Measurements from ENCODE around the gene KCNH1. TPM values are rescaled to one million over a fixed set of nuclear protein-coding genes. Genes with fewer than 3 reads are reported as not detected.

Gene KCNH1
- total and polyA plus RNA-seq, 2 experiments from 2014 or later: 0.03 to 0.17 TPM

DNA sequence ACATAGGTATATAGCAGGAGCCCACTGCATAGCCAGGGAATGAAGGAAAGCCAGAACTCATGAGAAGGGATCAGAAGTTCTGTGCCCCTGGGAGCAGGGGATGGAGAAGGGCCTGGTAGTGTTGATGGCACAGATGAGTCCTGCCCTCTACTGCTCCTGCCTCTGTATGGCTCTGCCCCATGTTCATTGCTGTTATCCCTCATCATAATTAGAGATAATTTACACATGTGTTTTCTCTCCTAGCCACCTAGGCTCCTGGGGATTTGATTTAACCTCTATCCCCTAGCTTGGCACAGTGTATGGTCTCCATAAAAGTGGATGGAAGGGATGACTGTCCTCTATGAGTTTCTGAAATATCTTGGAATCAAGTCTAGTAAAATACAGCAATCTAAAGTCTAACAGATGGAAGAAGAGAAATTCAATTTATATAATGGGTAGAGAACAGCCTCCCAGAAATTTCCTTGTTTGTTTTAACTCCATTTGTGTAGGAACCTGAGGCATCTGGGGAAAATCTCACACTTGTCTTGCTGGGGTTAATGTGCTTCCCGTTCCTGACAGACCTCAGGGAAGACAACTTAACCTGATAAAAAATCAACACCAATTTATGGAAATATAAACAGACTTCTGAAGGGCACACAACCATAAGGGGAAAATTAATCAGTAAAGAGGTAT, 411.4 kb downstream of the KCNH1 start:
- TF ChIP-seq CTCF (IDR thresholded peaks at IDR 0.05; ENCODE audit: poor library complexity) (no peak), EZH2phosphoT487 (IDR thresholded peaks at IDR 0.05; ENCODE audit: low read depth, severe bottlenecking, unreplicated experiment) (no peak), EZH2 (IDR thresholded peaks at IDR 0.05; ENCODE audit: borderline replicate concordance) (no peak)
- H3K27me3 ChIP-seq: peaks cover 6% of the 10 kb centered on the region
- 46% methylated on average over 1 of the region's 1 CpG for WGBS (ENCODE audit: low lambda C conversion rate, missing lambda C conversion rate)

GRCh38 chr1:210715072-210715471, 418.9 kb downstream of the KCNH1 start:
- Histone ChIP-seq H4K20me1 (ENCODE audit: insufficient read depth, poor library complexity, severe bottlenecking) (no peaks in the 10 kb centered on the region), H3K79me2 (no peaks in the 10 kb centered on the region), H3K36me3 (replicated peaks; ENCODE audit: insufficient read depth, low read depth) (no peaks in the 10 kb centered on the region), H2AFZ (no peak overlapping the region), H3K4me1 (ENCODE audit: insufficient read depth) (no peaks in the 10 kb centered on the region), H3K27me3 (no peaks in the 10 kb centered on the region), H3K4me2 (no peak overlapping the region), H3K9me3 (ENCODE audit: low read depth) (no peaks in the 10 kb centered on the region), H3K9me2 (replicated peaks; ENCODE audit: insufficient read depth) (no peaks in the 10 kb centered on the region), H3K4me3 (no peak overlapping the region), H3K27ac (no peak overlapping the region)
- TF ChIP-seq EZH2 (IDR thresholded peaks at IDR 0.05; ENCODE audit: borderline replicate concordance) (no peak), CTCF (IDR thresholded peaks at IDR 0.05; ENCODE audit: poor library complexity) (no peak)
- DNase-seq (ENCODE audit: low spot score): no peak

More for the DNA sequence above, 411.4 kb downstream of the KCNH1 start:
- H2AFZ ChIP-seq: no peak overlapping the region
- no peak overlapping the region for H3K4me3 ChIP-seq
- H3K36me3 ChIP-seq (replicated peaks; ENCODE audit: insufficient read depth, low read depth): no peaks in the 10 kb centered on the region
- no peaks in the 10 kb centered on the region for H4K20me1 ChIP-seq (ENCODE audit: insufficient read depth, poor library complexity, severe bottlenecking)
- DNase-seq (ENCODE audit: low spot score): no peak
- H3K9me2 ChIP-seq (replicated peaks; ENCODE audit: insufficient read depth): no peaks in the 10 kb centered on the region
- no peak overlapping the region for H3K27ac ChIP-seq
- H3K79me2 ChIP-seq: no peaks in the 10 kb centered on the region
- no peaks in the 10 kb centered on the region for H3K4me1 ChIP-seq (ENCODE audit: insufficient read depth)
- no peaks in the 10 kb centered on the region for H3K9me3 ChIP-seq (ENCODE audit: low read depth)
- H3K4me2 ChIP-seq: no peak overlapping the region

- Histone ChIP-seq H3K4me3 (no peak overlapping the region), H3K9me3 (ENCODE audit: low read depth) (no peaks in the 10 kb centered on the region), H3K4me1 (ENCODE audit: insufficient read depth) (peaks cover 9% of the 10 kb centered on the region), H3K36me3 (replicated peaks; ENCODE audit: insufficient read depth, low read depth) (no peaks in the 10 kb centered on the region), H3K27me3 (no peaks in the 10 kb centered on the region), H4K20me1 (ENCODE audit: insufficient read depth, poor library complexity, severe bottlenecking) (no peaks in the 10 kb centered on the region), H2AFZ (no peak overlapping the region), H3K79me2 (no peaks in the 10 kb centered on the region), H3K27ac (no peak overlapping the region), H3K9me2 (replicated peaks; ENCODE audit: insufficient read depth) (no peaks in the 10 kb centered on the region), H3K4me2 (no peak overlapping the region)
- no peak for TF ChIP-seq EZH2 (IDR thresholded peaks at IDR 0.05; ENCODE audit: borderline replicate concordance)
- peak; percentile 10 for TF ChIP-seq CTCF (IDR thresholded peaks at IDR 0.05; ENCODE audit: poor library complexity)
- no peak for TF ChIP-seq EZH2phosphoT487 (IDR thresholded peaks at IDR 0.05; ENCODE audit: low read depth, severe bottlenecking, unreplicated experiment)
- DNase-seq (ENCODE audit: low spot score): no peak
- WGBS (ENCODE audit: low lambda C conversion rate, missing lambda C conversion rate): 61% methylated on average over 7 of the region's 7 CpGs
Measured at GRCh38 chr1:210711825-210712612, 421.9 kb downstream of the KCNH1 start.
